HG02571 (cell line): Measurements from ENCODE around the gene SLC1A1.

Source experiments
- ATAC-seq: cut with Tn5 transposase; IDR thresholded peaks from one replicate; pipeline ENCODE4 v1.9.1; 2021; ENCODE audit warnings: mild to moderate bottlenecking, moderate library complexity; ENCODE audit not compliant: unreplicated experiment

Gene SLC1A1

GRCh38 chr9:4614627-4615026 lies 124.4 kb downstream of the SLC1A1 start:
- no peak for ATAC-seq

GRCh38 chr9:4615251-4615650 lies 125.0 kb downstream of the SLC1A1 start:
- ATAC-seq, result no peak

GRCh38 chr9:4615778-4616177 lies 125.5 kb downstream of the SLC1A1 start:
- no peak for ATAC-seq

GRCh38 chr9:4617752-4618151 lies 127.5 kb downstream of the SLC1A1 start:
- ATAC-seq, result no peak

- no peak for ATAC-seq
Measured at GRCh38 chr9:4618700-4619099, 128.4 kb downstream of the SLC1A1 start.

GRCh38 chr9:4620057-4620765 lies 129.9 kb downstream of the SLC1A1 start:
- no peak for ATAC-seq

GRCh38 chr9:4620881-4621555 lies 130.8 kb downstream of the SLC1A1 start:
- ATAC-seq, result no peak

- no peak for ATAC-seq
Measured at GRCh38 chr9:4622016-4622415, 131.7 kb downstream of the SLC1A1 start.

- no peak for ATAC-seq
Measured at GRCh38 chr9:4630836-4631235, 140.6 kb downstream of the SLC1A1 start.
